ENCODE data around the gene NFATC3.
"Not testable (repeated sequence)": the region's sequence is repeated elsewhere in the genome, so short reads cannot be mapped to it uniquely, and the experiment has no call there.

NFATC3 gene

DNA sequence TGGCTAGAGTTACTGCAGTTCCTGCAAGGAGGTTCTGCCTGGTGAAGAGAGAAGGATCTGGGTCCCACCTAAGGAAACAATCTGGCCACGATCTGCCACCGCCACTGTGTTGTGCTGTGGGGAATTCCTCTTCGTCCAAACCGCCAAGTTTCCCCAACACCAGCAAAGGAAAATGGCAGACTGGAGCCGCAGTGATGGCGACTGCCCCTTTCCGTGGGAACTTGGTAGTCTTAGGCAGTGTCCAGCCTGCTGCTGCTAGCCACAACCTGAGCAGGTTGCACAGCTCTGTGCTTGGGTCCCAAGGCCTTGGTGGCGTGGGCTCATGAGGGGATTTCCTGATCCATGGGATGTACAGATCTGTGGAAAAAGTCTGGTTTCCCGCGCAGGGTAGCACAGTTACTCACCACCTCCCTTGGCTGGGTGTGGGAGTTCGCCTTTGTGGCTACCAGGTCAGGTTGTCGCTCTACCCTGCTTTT lies 28.6 kb downstream of the NFATC3 start:
- Histone ChIP-seq H3K4me3 (IDR thresholded peaks at IDR 0.05; ENCODE audit: insufficient read depth, low read depth, low read length) (no peak overlapping the region), H3K27me3 (ENCODE audit: insufficient read depth, low read depth) (no peaks in the 10 kb centered on the region), H3K4me1 (ENCODE audit: low read depth, poor library complexity, severe bottlenecking) (no peaks in the 10 kb centered on the region), H3K27ac (no peak overlapping the region), H3K4me2 (no peak overlapping the region), H2AFZ (ENCODE audit: low read depth) (no peak overlapping the region), H3K79me2 (ENCODE audit: insufficient read depth, low read depth) (peaks cover 96% of the 10 kb centered on the region), H4K20me1 (ENCODE audit: insufficient read depth) (no peaks in the 10 kb centered on the region), H3K36me3 (ENCODE audit: insufficient read depth) (no peaks in the 10 kb centered on the region), H3K9ac (no peak overlapping the region)
- TF ChIP-seq, protein P1, sequence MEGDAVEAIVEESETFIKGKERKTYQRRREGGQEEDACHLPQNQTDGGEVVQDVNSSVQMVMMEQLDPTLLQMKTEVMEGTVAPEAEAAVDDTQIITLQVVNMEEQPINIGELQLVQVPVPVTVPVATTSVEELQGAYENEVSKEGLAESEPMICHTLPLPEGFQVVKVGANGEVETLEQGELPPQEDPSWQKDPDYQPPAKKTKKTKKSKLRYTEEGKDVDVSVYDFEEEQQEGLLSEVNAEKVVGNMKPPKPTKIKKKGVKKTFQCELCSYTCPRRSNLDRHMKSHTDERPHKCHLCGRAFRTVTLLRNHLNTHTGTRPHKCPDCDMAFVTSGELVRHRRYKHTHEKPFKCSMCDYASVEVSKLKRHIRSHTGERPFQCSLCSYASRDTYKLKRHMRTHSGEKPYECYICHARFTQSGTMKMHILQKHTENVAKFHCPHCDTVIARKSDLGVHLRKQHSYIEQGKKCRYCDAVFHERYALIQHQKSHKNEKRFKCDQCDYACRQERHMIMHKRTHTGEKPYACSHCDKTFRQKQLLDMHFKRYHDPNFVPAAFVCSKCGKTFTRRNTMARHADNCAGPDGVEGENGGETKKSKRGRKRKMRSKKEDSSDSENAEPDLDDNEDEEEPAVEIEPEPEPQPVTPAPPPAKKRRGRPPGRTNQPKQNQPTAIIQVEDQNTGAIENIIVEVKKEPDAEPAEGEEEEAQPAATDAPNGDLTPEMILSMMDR (conservative IDR thresholded peaks at IDR 0.05; ENCODE audit: low read depth, low read length), result no peak

DNA sequence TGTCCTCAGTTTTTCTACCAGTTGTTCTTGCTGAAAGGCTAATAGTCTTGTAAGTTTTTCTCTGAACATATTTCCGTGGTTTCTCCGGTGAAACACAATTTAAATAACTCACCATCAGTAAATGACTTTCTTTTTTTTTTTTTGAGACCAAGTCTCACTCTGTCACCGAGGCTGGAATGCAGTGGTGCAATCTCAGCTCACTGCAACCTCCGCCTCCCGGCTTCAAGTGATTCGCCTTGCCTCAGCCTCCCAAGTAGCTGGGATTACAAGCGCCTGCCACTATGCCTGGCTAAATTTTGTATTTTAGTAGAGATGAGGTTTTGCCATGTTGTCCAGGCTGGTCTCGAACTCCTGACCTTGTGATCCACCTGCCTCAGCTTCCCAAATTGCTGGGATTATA lies 29.8 kb downstream of the NFATC3 start:
- not testable (repeated sequence) for H4K20me1 ChIP-seq (ENCODE audit: insufficient read depth); H2AFZ ChIP-seq (ENCODE audit: low read depth); H3K4me3 ChIP-seq (IDR thresholded peaks at IDR 0.05; ENCODE audit: insufficient read depth, low read depth, low read length); H3K9ac ChIP-seq; H3K27me3 ChIP-seq (ENCODE audit: insufficient read depth, low read depth); H3K36me3 ChIP-seq (ENCODE audit: insufficient read depth); H3K4me2 ChIP-seq; H3K27ac ChIP-seq; H3K4me1 ChIP-seq (ENCODE audit: low read depth, poor library complexity, severe bottlenecking)
- H3K79me2 ChIP-seq (ENCODE audit: insufficient read depth, low read depth), result peaks cover 93% of the 10 kb centered on the region

DNA sequence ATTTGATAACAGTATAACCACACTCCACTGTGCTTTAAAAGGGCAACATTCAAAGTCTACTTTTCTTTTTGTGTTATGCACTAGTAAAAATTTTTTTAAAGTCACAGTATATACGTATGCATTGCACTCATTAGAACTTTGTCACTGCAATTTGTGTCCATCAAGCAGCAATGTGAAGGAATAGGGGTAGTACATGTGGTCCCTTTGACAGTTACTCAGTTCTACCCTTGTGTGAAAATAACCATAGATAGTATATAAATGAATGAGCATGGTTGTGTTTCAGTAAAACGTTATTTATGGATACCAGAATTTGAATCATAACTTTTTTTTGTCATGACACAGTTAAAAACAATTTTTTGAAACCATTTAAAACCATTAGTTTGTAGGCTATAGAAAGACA lies 30.7 kb downstream of the NFATC3 start:
- Histone ChIP-seq H3K4me3 (IDR thresholded peaks at IDR 0.05; ENCODE audit: insufficient read depth, low read depth, low read length) (no peak overlapping the region), H3K79me2 (ENCODE audit: insufficient read depth, low read depth) (peaks cover 93% of the 10 kb centered on the region; the same call in 1 of the 2 replicates), H3K36me3 (ENCODE audit: insufficient read depth) (no peaks in the 10 kb centered on the region), H2AFZ (ENCODE audit: low read depth) (no peak overlapping the region), H3K9ac (no peak overlapping the region), H3K4me1 (ENCODE audit: low read depth, poor library complexity, severe bottlenecking) (no peaks in the 10 kb centered on the region), H3K27ac (no peak overlapping the region), H3K4me2 (no peak overlapping the region), H4K20me1 (ENCODE audit: insufficient read depth) (no peaks in the 10 kb centered on the region), H3K27me3 (ENCODE audit: insufficient read depth, low read depth) (no peaks in the 10 kb centered on the region)
- TF ChIP-seq, protein P1 (conservative IDR thresholded peaks at IDR 0.05; ENCODE audit: low read depth, low read length), result no peak

DNA sequence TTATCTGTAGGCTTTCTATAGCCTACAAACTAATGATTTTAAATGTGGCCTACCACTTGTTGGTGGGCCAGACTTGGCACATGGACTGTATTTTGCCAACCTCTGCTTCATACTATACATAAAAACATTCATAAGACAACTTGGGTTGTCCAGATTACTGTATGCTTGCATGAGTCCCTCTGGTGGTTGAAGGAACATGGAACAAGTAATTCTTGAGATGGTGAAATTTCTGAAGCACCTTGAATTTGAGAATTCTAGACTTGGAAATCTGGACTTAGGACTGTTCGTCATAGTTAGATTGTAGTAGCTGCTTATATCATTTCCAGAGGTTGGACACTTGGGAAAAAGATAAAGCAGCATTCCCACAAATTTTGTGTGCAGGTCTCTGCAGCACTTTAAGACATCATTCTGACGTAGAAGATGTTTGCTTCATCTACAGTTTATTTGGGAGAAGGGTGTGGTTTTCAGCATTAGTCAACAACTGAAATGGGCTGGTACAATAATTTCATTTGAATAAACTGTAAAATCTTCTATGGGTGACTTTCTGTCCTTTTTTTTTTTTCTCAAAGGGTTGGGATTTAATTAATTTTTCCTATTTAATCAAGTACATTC lies 31.2 kb downstream of the NFATC3 start:
- peaks cover 88% of the 10 kb centered on the region; the same call in 1 of the 2 replicates for H3K79me2 ChIP-seq (ENCODE audit: insufficient read depth, low read depth)
- no peak overlapping the region for H2AFZ ChIP-seq (ENCODE audit: low read depth)
- TF ChIP-seq, protein P1 (conservative IDR thresholded peaks at IDR 0.05; ENCODE audit: low read depth, low read length), result peak; percentile 55
- no peaks in the 10 kb centered on the region for H3K36me3 ChIP-seq (ENCODE audit: insufficient read depth)
- H4K20me1 ChIP-seq (ENCODE audit: insufficient read depth), result no peaks in the 10 kb centered on the region
- H3K27ac ChIP-seq, result no peak overlapping the region
- H3K4me2 ChIP-seq, result no peak overlapping the region
- H3K4me3 ChIP-seq (IDR thresholded peaks at IDR 0.05; ENCODE audit: insufficient read depth, low read depth, low read length), result no peak overlapping the region
- H3K9ac ChIP-seq, result no peak overlapping the region
- no peaks in the 10 kb centered on the region for H3K4me1 ChIP-seq (ENCODE audit: low read depth, poor library complexity, severe bottlenecking)
- H3K27me3 ChIP-seq (ENCODE audit: insufficient read depth, low read depth), result no peaks in the 10 kb centered on the region

DNA sequence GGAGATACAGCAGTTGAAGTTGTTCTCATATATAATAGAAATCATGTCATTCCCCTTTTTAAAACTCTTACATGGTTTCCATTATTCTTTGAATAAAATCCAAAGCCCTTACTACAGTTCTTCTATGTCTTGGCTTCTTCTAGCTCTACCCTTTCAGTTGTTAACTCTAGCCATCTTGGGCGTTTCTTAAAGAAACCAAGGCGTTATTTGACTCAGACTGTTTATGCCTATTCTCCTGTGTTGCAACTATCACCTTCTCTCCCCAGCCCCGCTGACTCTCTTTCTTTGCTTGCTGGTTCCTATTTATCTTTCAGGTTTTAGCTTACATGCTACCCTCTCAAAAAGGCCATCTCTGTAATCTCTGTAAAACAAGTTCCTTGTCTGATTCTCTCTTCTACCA lies 32.7 kb downstream of the NFATC3 start:
- no peaks in the 10 kb centered on the region for H3K4me1 ChIP-seq (ENCODE audit: low read depth, poor library complexity, severe bottlenecking)
- H3K27ac ChIP-seq, result no peak overlapping the region
- no peaks in the 10 kb centered on the region; the same call in 1 of the 2 replicates for H4K20me1 ChIP-seq (ENCODE audit: insufficient read depth)

DNA sequence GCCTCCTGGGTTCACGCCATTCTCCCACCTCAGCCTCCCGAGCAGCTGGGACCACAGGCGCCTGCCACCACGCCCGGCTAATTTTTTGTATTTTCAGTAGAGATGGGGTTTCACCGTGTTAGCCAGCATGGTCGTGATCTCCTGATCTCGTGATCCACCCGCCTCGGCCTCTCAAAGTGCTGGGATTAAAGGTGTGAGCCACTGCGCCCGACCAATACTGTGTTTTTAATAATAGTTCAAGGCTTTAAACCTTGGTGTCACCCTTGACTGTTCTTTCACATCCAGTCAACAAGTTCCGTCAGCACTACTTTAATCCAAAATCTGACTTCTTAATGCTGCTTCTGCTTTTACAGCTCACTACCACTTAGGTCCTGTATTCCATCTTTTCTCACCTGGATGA lies 33.8 kb downstream of the NFATC3 start:
- not testable (repeated sequence) for H4K20me1 ChIP-seq (ENCODE audit: insufficient read depth); H3K9ac ChIP-seq
- peaks cover 77% of the 10 kb centered on the region for H3K79me2 ChIP-seq (ENCODE audit: insufficient read depth, low read depth)

More for the DNA sequence above, 32.7 kb downstream of the NFATC3 start:
- Histone ChIP-seq H3K4me3 (IDR thresholded peaks at IDR 0.05; ENCODE audit: insufficient read depth, low read depth, low read length) (no peak overlapping the region), H3K36me3 (ENCODE audit: insufficient read depth) (no peaks in the 10 kb centered on the region), H3K79me2 (ENCODE audit: insufficient read depth, low read depth) (peaks cover 87% of the 10 kb centered on the region), H2AFZ (ENCODE audit: low read depth) (no peak overlapping the region), H3K27me3 (ENCODE audit: insufficient read depth, low read depth) (no peaks in the 10 kb centered on the region), H3K9ac (no peak overlapping the region), H3K4me2 (no peak overlapping the region)
- TF ChIP-seq, protein P1 (conservative IDR thresholded peaks at IDR 0.05; ENCODE audit: low read depth, low read length), result no peak

DNA sequence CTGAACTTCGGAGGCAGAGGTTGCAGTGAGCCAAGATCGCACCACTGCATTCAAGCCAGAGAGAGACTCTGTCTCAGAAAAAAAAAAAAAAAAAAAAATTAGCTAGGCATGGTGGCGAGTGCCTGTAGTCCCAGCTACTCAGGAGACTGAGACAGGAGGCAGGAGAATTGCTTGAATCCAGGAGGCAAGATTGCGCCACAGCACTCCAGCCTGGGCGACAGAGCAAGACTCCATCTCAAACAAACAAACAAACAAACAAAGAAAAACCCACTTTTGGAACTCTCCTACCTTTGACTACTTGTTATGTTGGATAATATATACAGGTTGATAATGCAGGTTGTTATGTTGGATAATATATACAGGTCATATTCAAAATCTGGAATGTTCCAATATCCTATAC lies 35.3 kb downstream of the NFATC3 start:
- H3K4me2 ChIP-seq; H3K27me3 ChIP-seq (ENCODE audit: insufficient read depth, low read depth); H3K4me3 ChIP-seq (IDR thresholded peaks at IDR 0.05; ENCODE audit: insufficient read depth, low read depth, low read length); H3K27ac ChIP-seq; H3K36me3 ChIP-seq (ENCODE audit: insufficient read depth); H2AFZ ChIP-seq (ENCODE audit: low read depth); H4K20me1 ChIP-seq (ENCODE audit: insufficient read depth); H3K9ac ChIP-seq; H3K4me1 ChIP-seq (ENCODE audit: low read depth, poor library complexity, severe bottlenecking): not testable (repeated sequence)
- peaks cover 70% of the 10 kb centered on the region for H3K79me2 ChIP-seq (ENCODE audit: insufficient read depth, low read depth)

More for the DNA sequence above, 33.8 kb downstream of the NFATC3 start:
- H3K4me3 ChIP-seq (IDR thresholded peaks at IDR 0.05; ENCODE audit: insufficient read depth, low read depth, low read length); H3K27ac ChIP-seq; H2AFZ ChIP-seq (ENCODE audit: low read depth); H3K27me3 ChIP-seq (ENCODE audit: insufficient read depth, low read depth); H3K4me1 ChIP-seq (ENCODE audit: low read depth, poor library complexity, severe bottlenecking); H3K4me2 ChIP-seq; H3K36me3 ChIP-seq (ENCODE audit: insufficient read depth): not testable (repeated sequence)

Data from KMS-11 (cell line).